ENCODE data around the gene CPN2.
A peak's percentile ranks its signal among the peaks of the same experiment; 100 is the strongest.

CPN2 gene, protein sequence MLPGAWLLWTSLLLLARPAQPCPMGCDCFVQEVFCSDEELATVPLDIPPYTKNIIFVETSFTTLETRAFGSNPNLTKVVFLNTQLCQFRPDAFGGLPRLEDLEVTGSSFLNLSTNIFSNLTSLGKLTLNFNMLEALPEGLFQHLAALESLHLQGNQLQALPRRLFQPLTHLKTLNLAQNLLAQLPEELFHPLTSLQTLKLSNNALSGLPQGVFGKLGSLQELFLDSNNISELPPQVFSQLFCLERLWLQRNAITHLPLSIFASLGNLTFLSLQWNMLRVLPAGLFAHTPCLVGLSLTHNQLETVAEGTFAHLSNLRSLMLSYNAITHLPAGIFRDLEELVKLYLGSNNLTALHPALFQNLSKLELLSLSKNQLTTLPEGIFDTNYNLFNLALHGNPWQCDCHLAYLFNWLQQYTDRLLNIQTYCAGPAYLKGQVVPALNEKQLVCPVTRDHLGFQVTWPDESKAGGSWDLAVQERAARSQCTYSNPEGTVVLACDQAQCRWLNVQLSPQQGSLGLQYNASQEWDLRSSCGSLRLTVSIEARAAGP

DNA sequence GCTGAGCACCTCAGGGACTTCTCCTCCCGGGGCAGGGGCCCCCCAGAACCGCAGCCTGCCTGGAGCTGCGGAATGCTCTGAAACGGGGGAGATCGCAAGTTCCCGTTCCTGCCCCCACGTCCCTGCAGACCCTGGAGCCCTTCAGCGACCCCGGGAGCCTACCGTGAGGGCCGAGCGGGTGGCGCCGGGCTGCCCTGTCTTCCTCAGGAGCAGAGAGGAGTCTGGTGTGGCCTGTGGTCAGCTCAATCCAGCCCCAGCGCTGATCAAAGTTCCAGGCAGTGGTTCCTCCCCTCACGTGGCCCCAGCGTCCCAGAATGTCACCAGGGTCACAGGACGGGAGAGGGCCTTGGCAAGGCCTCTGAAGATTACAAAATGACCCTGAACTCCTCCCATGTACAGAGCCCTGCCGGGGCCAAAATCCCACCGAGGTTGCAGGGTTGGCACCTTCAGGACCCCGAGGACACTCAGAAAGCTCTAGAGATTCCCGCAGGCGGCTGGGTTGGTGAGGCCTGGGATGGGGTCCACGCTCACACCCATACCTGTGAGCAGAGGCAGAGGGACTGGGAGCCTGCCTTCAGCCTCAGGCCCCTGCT lies at the start of gene CPN2:
CPN2 (minus strand) TSS at position 249 of the 593 bp plus-strand sequence. CDS start 8,626 bp downstream, outside the sequence.
- no peak for DNase-seq (ENCODE audit: low read depth in 1 of 2, low spot score in 1 of 2)

DNA sequence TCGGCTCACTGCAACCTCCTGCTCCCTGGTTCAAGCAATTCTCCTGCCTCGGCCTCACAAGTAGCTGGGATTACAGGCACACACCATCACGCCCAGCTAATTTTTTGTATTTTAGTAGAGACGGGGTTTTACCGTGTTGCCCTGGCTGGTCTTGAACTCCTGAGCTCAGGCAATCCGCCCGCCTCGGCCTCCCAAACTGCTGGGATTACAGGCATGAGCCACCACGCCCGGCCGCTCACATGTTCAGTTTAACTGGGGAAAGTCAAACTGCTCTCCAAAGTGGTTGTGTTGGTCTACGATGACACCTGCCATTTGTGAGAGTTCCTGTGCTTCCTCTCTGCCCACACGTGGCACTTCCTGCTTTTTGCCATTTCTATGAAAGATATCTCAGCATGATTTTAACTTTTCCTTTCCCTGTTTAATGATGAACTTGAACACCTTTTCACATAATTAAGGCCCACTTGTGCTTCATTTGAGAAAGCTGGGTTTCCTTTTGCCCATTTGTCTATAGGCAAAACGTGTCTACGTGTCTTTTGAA lies 48.8 kb upstream of the CPN2 start:
- no peak for DNase-seq (ENCODE audit: low read depth in 1 of 2, low spot score in 1 of 2)

DNA sequence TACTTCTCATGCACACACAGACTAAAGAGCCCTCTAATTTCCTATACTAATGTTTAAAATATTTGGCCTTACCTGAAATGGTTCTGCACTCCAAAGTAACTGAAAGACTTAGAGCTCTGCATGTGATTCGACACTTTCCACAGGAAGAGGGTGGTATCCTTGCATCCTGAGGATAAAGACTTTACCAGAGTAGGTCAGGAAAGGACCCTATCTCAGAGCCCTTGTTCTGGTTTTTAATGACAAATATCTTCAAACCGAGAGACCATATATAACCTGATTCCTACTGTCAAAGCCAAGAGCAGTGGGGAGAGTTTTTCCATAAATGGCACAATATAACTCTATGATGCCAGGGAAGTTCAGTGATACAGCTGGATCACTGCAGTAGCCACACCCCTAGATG lies 48.0 kb upstream of the CPN2 start, which contains the start of gene GP5:
GP5 (minus strand) TSS at position 101 of the 400 bp plus-strand sequence. CDS start 984 bp downstream, outside the sequence.
- DNase-seq (ENCODE audit: low read depth in 1 of 2, low spot score in 1 of 2): no peak

DNA sequence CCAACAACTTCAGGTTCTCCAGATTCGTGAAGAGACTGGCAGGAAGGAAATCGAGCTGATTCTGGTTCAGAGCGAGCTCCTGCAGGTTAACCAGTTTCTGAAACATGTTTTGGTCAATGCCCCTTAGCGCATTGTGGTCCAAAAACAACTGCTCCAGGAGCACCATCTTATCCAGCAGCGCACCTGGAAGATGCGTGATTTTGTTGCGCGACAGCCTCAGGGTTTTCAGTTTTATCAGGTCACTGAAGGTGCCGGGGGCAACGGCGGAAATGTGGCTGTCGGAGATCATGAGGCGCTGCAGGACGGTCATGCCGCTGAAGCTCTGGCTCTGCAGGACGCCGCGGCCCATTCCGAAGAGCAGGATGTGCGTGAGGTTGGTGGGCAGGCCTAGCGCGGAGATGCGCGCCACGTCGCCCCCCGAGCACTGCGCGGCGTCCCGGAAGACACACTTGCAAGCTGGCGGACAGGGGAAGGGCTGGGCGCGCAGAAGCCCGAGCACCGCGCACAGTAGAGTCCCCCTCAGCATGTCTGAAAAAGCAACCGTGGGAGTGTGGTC lies 46.7 kb upstream of the CPN2 start:
- no peak for DNase-seq (ENCODE audit: low read depth in 1 of 2, low spot score in 1 of 2)

DNA sequence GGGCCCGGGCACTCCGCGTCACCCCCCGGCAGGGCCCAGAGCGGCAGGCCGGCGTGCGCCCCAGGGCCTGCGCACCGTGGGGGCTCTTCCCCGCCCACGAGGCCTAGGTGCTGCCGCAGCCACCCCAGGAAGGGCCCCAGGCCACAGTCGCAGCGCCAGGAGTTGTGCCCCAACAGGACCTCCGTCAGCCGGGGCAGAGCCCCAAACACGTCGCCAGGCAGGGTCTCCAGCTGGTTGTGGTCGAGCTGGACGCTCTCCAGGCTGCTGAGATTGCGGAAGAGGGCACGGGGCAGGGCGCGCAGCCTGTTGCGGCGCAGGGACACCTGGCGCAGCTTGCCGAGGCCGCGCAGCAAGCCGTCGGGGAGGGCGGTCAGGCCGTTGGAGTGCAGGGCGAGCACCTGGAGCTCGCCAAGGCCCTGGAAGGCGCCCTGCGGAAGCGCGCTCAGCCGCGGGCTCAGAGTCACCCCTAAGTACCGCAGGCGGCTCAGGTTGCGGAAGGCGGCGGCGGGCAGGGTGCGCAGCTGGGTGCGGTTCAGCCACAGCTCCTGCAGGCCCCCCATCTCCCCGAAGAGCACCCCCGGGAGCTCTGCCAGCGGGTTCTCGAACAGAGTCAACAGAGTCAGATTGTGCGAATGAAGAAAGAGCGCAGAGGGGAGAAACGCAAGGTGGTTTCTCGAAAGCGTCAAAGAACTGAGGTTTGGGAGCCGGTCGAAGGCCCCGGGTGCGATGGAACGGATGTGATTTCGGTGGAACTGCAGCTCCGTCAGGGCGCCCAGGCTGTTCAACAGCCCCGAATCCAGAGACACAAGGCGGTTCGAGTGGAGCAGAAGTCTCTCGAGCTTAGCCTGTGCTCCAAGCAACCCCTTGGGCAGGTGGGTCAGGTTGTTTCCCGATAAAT lies 46.0 kb upstream of the CPN2 start:
- no peak for DNase-seq (ENCODE audit: low read depth in 1 of 2, low spot score in 1 of 2)

DNA sequence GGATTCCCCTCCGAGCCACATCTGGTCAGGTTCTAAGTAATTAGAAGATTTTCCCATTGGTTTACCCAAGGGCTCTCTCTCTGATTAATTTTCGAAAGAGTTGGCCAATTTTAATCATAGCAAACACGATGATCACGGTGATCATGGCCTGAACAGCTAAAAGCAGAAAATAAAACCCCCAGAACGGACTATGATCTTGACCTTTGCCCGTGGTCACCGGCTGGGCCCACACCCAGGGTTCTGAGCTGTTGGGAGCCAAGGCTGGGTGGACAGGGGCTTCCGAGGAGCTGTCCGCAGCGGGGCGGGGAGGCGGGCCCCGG lies 45.4 kb upstream of the CPN2 start:
- DNase-seq (ENCODE audit: low read depth in 1 of 2, low spot score in 1 of 2): no peak

DNA sequence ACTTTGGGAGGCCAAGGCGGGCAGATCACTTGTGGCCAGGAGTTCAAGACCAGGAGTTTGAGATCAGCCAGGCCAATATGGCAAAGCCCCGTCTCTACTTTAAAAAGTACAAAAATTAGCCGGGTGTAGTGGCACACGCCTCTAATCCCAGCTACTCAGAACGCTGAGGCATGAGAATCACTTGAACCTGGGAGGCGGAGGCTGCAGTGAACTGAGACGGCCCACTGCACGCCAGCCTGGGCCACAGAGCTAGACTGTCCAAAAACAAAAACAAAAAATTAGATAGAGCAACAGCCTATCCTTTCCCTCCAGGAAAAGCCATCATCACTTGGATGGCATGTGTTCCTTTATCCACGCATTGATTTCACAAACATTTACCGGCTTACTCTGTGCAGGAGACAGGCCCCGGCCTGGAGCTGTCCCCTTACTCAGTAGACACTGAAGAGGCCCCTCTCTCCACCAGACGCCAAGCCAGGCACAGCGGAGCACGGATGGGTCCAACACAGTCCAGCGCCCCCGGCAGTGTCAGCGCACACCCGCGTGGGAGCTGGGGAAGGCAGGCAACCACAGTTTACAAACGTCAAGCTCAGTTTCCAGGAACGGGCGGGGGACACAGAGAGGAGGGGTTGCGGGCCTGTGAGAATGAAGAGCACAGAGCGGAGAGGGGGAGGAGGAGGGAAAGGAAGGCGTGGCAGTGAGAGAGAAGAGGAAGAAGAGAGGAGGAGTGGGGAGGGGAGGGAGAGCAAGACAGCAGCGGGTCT lies 44.8 kb upstream of the CPN2 start:
- DNase-seq (ENCODE audit: low read depth in 1 of 2, low spot score in 1 of 2): peak in 1 of 2 donors; percentile 36

DNA sequence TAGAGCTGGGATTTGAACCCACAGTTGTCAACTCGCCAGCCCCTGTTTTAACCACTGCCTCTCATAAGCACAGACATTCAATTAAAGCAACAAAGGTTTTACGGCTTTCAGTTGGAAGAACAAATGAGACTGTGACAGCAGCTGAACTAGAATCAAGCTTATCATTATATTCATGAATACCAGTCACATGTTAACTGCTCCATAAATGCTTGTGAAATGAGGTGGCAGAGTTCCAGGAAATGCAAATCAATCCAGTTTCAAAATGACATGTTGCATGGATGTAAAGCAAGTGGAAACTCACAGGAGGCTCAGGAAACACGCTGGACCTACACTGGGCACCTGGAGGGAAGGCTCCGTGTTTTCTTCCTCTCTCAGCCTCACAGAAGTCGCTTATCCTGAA lies 44.1 kb upstream of the CPN2 start:
- no peak for DNase-seq (ENCODE audit: low read depth in 1 of 2, low spot score in 1 of 2)

DNA sequence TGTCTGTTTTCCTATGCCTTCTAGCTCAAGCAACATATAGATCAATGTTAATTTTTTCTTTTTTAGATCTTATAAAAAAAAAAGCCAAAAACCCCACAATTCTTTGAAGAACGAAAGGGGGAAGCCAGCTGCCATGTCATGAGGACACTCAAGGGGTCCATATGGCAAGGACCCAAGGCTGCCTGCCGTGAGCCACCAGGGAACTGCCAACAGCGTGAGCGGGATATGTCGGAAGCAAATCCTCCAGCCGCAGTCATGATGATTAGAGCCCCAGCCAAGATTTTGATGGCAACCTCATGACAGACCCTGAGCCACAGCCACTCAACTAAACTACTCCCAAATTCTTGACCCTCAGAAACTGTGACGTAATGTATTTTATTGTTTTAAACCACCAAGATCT lies 41.4 kb upstream of the CPN2 start:
- no peak for DNase-seq (ENCODE audit: low read depth in 1 of 2, low spot score in 1 of 2)

DNA sequence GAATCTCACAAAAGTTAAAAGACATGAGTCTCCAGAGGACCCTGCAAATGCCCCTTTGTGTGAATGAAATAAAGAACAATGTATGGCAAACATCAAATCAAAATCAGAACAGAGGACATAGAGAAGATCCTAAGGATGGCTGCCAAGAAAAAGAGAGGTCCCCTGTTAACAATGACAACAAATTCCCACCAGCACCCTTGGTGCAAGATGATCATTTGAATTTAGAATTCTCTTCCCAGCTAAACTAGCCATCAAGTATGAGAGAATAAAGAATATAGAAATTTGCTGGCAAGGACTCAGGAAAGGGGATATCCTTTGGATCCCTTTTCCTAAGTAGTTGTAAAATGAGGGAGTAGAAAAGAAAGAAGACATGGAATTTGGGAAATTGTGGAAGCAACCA lies 39.7 kb upstream of the CPN2 start:
- no peak for DNase-seq (ENCODE audit: low read depth in 1 of 2, low spot score in 1 of 2)

DNA sequence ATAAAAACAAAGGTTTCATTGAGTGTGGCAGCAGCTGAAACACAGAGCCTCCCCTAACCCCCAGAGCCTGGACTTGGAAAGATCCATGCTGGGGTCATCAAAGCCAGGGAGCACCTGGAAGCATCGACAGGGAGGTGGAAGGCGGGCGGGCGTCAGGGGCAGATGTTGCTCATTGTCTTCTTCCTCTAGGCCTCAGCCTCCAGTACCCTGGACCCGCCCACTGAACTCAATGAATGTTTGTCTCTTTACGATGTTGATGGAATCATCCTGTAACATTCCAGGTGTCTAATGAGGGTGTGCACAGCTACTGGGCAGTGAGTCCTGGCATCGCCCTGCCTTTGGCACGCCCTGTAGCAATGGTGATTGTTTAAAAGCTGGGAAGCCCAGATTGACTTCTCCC lies 38.1 kb upstream of the CPN2 start:
- DNase-seq (ENCODE audit: low read depth in 1 of 2, low spot score in 1 of 2): no peak

DNA sequence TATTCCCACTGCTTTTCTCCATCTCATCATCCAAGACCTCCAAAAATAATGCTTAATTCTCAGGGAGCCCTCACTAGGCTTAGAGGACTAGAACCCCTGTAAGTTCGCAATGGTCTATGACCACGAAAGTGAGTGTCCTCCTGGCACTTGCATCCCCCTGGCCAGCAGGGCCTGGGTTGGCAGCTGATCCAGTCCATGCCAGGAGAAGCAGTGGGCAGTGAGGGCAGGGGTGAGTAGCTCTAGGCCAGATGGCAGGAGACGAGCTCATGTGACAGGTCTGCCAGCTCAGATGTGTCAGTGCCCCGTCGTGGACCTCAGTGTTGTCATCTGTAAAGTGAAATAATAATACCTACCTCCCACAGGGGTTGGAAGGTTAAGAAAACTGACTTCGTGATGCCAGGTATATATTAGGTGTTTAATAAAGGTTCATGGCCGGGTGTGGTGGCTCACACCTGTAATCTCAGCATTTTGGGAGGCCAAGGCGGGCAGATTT lies 36.8 kb upstream of the CPN2 start:
- no peak for DNase-seq (ENCODE audit: low read depth in 1 of 2, low spot score in 1 of 2)

DNA sequence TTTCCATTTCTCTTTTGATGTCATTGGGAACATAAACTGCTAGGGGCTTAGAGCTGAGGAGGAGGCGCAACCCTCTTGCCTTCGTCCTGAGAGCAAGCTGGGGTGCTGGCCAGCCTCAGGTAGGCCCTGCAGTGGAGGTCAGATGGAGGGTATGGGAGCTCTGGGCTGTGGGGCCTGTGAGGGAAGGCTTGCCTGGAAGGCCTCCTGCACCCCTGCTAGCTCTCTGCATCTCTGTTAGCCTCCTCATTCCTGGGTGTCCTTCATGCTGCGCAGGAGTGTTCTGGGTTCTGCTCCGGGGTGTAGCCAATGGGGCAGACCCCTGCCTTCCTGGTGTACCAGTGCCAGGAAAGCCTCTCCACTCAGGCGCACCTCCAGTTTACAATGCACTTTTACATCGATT lies 36.1 kb upstream of the CPN2 start:
- DNase-seq (ENCODE audit: low read depth in 1 of 2, low spot score in 1 of 2): no peak

DNA sequence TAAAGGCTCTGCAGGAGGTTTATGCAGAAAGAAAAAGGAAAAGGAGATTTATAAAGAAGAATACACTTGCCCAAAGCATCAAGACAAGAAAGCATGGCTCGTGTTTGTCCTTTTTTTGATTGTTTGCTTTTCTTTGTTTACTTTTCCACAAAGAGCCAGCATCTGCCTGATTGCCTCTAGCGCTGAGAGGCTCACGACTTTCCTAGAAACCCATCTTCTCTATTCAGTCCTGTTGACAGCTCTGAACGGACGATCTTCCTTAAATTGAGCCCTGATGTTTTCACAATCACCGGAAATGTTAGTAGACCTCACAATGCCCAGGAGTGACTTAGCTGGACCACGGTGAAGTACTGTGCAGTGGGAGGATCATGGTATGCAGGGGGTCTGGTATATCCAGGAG lies 35.5 kb upstream of the CPN2 start:
- no peak for DNase-seq (ENCODE audit: low read depth in 1 of 2, low spot score in 1 of 2)

DNA sequence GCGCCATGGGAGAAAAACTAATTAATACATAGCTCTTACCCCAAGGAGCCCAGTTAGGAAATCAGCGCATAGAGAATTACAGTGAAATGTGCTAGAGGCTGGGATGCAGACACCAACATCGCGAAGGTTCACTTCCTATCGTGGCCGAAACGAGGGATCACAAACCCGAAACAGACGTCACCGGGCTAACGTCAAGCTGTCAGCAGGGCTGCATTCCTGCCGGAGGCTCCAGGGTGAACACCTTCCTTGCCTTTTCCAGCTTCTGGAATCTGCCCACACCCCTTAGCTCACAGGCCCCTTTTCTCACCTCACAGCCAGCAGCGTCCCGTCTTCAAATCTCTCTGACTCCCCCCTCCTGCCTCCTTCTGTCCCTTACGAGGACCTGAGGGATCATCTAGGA lies 34.9 kb upstream of the CPN2 start:
- no peak for DNase-seq (ENCODE audit: low read depth in 1 of 2, low spot score in 1 of 2)

DNA sequence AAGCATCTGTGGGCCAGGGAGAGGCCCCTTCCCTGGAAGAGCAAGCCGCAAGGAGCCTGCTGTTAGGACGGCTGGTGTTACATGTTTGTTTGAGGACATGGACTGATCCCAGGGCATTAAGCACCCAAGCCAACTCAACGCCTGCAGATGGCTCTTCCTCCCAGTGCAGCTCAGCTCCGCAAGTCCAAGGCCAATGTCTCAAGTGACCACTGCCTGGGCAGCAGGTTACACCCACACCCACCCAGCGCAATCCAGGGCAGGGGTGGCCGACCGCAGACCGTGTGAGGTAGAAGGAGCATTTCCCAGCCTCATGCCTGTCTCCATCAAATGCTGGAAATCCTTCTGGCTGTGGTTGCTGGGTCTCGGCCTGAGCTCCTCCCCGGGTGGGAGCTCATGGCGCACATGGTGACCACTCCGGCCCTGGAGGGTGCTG lies 33.5 kb upstream of the CPN2 start:
- no peak for DNase-seq (ENCODE audit: low read depth in 1 of 2, low spot score in 1 of 2)

DNA sequence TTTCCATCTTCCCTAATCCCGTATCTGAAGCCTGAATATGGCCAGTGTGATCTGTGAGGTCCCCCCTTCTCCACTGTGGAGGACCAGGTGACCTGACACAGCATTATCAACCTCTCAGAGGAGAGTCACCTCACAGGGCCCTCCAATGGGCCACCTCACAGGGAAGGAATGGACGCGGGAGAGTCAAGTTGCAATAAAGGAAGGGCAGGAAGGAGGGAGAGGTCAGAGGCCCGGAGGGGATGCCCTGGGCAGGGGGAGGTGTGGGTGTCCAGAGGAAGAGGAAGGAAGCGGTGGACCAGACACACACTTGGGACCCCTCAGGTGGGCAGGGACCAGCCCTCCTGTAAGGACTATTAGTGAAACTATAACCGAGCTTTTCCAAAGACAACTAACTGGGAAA lies 33.0 kb upstream of the CPN2 start:
- no peak for DNase-seq (ENCODE audit: low read depth in 1 of 2, low spot score in 1 of 2)

DNA sequence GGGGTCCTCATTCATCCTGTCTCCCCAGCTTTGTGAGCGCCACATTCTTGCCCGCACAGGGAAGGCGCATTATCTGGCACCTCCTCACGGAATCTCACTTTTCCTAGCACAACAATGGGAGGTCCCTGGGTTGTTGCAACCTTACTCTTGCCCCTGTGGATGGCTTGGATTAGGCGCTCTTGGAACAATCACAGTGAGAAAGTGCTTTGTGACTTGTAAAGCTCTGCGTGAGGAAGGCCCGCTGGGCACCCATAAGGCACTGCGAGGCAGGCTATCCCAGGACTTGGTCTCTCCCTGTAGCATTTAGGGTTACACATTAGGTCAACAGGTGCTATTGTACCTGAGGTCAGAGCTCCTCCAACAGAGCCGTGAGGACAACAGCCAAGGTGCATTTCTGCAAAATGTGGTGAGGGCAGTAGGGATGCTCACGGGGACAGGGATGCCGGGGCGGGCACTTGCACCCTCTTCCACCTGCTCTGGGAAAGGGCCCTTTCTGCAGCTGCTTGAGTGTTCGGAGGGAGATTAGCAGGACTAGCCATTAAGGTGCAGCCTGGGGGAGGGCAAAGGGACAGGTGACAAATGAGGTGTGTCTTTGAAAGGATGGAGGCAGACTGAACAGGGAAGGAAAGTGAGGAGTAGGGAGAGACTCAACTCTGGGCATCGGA lies 32.3 kb upstream of the CPN2 start:
- DNase-seq (ENCODE audit: low read depth in 1 of 2, low spot score in 1 of 2): no peak

DNA sequence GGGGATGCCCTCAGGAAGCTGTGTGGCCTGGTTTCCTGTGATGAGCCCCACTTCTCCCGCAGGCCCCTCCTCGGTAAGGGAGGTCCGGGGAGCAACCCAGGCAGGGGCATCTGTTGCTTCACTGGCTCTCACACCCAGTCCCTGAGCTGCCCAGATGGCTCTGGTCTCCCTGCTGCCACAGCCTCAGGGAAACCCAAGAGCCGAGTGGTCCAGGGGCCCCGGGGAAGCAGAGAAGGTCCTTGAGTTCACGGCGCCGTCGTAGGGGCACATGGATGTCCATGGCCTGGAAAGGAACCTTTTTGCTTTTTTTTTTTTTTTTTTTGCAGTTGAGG lies 31.7 kb upstream of the CPN2 start:
- no peak for DNase-seq (ENCODE audit: low read depth in 1 of 2, low spot score in 1 of 2)
